GM18498 (cell line): ENCODE data around the gene KBTBD12.

Experiments
- ATAC-seq: cut with Tn5 transposase; IDR thresholded peaks from one replicate; pipeline ENCODE4 v1.9.1; 2021; ENCODE audit warnings: mild to moderate bottlenecking, moderate library complexity; ENCODE audit not compliant: unreplicated experiment

Gene KBTBD12

DNA sequence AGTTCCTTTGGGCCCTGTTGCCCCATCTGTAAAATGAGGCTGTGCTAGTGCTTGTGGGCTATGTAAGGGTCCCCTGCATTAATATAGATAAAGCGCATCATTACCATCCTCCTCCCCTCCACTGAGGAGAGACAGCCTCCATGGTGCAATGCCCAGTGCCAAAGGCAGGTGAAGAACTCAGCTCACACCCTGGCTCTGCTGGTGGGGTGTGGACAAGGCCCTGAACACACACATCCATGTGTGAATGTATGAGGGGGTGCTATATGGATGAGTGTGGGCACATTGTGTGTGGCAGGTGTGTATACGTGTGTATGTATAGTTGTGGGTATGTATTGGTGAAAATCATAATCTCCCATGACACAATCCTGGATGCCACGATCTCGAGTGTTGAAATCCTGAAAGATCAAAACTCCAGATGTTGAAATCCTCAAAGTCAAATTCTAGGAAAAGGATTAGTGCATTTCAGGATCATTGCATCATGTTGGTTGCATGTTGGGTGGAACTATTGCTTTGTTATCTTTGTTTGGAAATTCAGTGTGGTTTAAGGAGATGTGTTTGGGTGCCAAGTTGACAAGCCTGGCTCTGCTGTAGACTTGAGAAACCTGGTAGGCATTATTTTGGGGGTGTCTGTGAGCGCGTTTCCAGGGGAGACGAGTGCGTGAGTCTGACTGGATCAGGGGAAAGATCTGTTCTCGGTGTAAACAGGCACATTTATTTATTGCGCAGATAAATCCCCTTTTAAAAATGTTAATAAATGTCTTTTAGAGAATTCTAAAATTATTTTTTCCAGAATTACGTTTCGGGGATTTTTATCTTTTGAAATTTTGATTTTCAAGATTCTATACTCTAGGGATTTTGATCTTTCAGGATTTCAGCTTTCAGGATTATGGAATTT lies 95.2 kb downstream of the KBTBD12 start:
- ATAC-seq = no peak

DNA sequence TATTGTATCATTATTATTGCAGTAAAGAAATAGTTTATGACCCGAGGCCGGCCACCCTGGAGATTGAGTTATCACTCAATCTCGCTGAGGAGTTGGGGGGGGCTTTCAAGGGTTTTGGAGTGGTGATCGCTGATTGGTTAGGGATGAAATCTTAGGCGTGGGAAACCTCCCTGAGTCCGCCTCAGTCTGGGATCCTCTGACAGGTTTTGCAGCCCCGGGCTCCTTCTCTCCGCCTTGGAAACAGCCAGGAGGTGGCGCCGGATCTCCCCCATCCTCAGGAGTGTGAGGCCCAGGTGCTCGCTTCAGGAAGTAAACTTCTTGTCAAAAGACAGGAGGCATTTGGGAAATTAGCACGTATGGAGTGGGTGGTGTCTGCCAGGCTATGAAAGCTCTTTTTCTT lies 96.1 kb downstream of the KBTBD12 start:
- ATAC-seq = no peak

DNA sequence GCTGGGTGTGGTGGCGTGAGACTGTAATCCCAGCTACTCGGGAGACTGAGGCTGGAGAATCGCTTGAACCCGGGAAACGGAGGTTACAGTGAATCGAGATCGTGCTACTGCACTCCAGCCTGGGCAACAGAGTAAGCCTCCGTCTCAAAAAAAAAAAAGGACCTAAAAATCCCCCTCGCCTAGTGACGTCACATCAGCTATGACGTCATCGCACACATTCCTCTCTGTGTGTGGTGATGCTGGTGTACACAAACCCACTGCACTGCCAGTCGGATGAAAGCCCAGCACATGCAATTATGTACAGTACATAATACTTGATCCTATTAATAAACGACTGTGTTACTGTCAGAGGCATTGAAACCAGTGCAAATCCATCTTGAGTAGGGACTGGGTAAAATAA lies 97.0 kb downstream of the KBTBD12 start:
- ATAC-seq = no peak

DNA sequence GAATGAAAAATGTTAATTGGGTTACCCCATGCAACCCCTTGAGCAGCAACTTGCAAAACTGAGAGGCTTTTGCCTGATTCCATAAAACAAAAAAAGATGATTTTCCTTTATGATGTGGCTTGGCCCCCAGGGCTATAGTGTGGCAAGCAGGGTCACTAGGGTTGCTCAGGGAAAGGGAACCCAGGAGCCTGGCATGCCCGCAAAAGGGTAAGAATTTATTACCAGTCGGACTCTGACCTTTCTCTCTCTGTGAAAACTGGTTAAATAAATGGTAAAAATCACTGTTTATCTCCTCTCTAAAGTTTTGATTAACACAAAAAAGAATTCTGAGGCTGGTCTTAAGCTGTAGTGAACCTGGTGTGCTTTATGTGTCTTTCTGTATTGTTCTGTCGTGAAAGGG lies 99.5 kb downstream of the KBTBD12 start:
- no peak for ATAC-seq

DNA sequence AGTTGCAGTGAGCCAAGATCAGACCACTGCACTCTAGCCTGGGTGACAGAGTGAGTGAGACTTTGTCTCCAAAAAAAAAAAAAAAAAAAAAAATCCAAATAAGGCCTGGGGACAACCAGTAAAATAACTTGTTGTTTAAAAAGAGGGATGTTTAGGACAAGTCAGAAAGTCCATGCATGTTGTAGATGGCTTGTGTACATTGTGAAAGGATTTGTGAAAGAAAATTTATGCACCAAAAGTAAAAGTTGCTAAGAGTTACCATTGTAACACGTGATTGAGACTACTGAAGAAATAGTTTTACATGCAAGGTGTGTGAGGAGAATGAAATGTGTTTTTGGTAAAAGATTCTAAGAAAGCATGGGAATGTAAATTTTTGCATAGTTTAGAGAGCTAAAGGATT lies 101.5 kb downstream of the KBTBD12 start:
- ATAC-seq = no peak

DNA sequence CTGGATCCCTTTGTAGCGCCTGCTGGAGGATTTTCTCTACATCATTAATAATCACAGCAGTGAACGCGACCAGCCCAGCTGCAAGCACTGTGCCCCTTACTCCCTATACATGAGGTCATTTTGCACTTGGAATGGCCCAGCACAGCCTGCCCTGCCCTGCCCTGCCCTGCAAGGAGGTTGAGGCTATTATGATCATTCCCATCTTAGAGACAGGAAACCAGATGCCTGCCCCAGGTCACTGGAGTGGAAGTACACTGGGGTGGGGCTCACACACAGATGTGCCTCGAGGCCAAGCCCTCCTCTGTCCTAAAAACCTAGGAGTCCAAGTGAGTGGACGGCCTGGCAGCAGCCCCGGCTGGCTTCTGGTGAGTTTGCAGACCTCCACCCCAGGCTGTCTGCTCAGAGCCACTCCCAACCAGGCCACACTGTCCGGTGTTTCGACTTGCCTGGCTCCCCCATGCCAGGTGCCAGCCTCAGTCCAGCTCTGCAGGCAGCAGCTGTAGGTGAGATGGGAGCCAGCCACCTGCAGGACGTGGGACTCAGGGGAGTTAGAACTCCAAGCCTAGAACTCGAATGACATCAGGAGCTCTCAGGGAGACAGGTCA lies 106.8 kb downstream of the KBTBD12 start:
- no peak for ATAC-seq

DNA sequence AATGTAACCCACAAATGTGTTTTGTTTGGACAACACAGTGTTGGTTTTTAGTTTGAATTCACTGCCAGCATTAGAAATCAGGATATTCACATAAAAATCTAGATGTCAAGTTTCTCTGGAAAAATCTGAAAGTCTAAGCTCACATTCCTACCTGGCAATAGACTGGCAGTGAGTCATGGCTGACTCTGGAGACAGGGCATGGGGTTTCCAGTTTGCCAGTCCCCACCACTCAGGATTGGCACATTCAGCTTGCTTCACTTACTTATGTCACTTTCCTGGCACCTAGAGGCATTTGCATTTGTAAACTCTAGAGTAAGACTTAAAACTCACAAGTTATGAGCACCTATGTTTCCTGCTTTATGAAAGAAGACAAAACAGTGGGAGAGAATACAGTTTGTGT lies 118.1 kb downstream of the KBTBD12 start:
- ATAC-seq = no peak

DNA sequence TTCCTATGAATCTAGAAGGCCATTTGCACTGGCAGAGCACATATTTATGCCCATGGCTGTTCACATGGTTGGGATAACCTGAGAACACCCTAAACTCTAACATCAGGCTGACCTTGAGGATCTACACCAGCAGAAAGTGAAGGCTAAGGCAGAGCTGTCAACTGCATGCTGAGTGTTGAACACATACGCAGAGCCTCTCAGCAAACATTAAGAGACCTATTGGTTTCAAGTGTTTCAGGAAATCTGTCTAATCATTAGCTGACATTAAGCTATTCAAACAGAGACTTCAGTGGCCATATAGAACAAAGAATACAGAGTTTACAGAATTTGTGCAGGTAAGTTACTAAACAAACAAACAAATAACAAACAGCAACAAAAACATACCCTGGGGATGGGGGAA lies 121.1 kb downstream of the KBTBD12 start:
- no peak for ATAC-seq
